Transverse colon (tissue), 3 donors: ENCODE data around the gene AHR.
"Not testable (repeated sequence)": the region's sequence is repeated elsewhere in the genome, so short reads cannot be mapped to it uniquely, and the experiment has no call there.

Experiments
- CTCF ChIP-seq, 5 experiments: fragments of 200-600 bp in 3 of 5; fragments of 450-650 bp in 2 of 5; sonication (generic) in 3 of 5; IDR thresholded peaks; 1 replicate in 2 of 5; 2 replicates in 3 of 5; pipeline ENCODE4 v1.5.1; 2016 to 2017; ENCODE audit warnings: antibody characterized with exemption in 5 of 5, inconsistent platforms in 3 of 5, mild to moderate bottlenecking in 2 of 5, moderate library complexity in 1 of 5
- EP300 ChIP-seq: sonication (generic); formaldehyde crosslinking; IDR thresholded peaks from one replicate; pipeline ENCODE4 v1.6.1; 2017; ENCODE audit warnings: antibody characterized with exemption, low read depth
- POLR2A ChIP-seq: fragments of 450-650 bp; IDR thresholded peaks from one replicate; pipeline ENCODE4 v1.6.1; 2016; ENCODE audit warnings: antibody characterized with exemption, mild to moderate bottlenecking, moderate library complexity

GRCh38 chr7:17382408-17383354 is 84.2 kb downstream of the AHR start:
- TF ChIP-seq CTCF (IDR thresholded peaks at IDR 0.05); POLR2A; EP300: not testable (repeated sequence)
